HG03135 (cell line): Measurements from ENCODE around the gene ENTPD2.
"Not testable (repeated sequence)": the region's sequence is repeated elsewhere in the genome, so short reads cannot be mapped to it uniquely, and the experiment has no call there.

ENCODE experiments used
- ATAC-seq: cut with Tn5 transposase; IDR thresholded peaks from one replicate; pipeline ENCODE4 v1.9.1; 2021; ENCODE audit warnings: mild to moderate bottlenecking, moderate library complexity; ENCODE audit not compliant: unreplicated experiment

ENTPD2 gene

GRCh38 chr9:137065336-137065967 lies 11.6 kb upstream of the ENTPD2 start:
- no peak for ATAC-seq

GRCh38 chr9:137064880-137065164 lies 11.0 kb upstream of the ENTPD2 start:
- ATAC-seq, result no peak

GRCh38 chr9:137064027-137064879 lies 10.4 kb upstream of the ENTPD2 start:
- ATAC-seq, result no peak

- no peak for ATAC-seq
Observed at GRCh38 chr9:137063311-137064026, 9.6 kb upstream of the ENTPD2 start.

GRCh38 chr9:137062798-137063197 lies 8.9 kb upstream of the ENTPD2 start:
- not testable (repeated sequence) for ATAC-seq

GRCh38 chr9:137062384-137062783 lies 8.5 kb upstream of the ENTPD2 start:
- ATAC-seq, result no peak

GRCh38 chr9:137058521-137059234 lies 4.8 kb upstream of the ENTPD2 start:
- ATAC-seq, result no peak

- no peak for ATAC-seq
Observed at GRCh38 chr9:137057545-137057944, 3.7 kb upstream of the ENTPD2 start.

- no peak for ATAC-seq
Observed at GRCh38 chr9:137056739-137057415, 3.0 kb upstream of the ENTPD2 start.

GRCh38 chr9:137055385-137056364 lies 1.8 kb upstream of the ENTPD2 start:
- no peak for ATAC-seq

GRCh38 chr9:137054932-137055384 lies 1.1 kb upstream of the ENTPD2 start:
- no peak for ATAC-seq

GRCh38 chr9:137052998-137053943 lies 590 bp downstream of the ENTPD2 start:
- no peak for ATAC-seq

- no peak for ATAC-seq
Observed at GRCh38 chr9:137052293-137052692, 1.6 kb downstream of the ENTPD2 start.

GRCh38 chr9:137051145-137051724 lies 2.6 kb downstream of the ENTPD2 start:
- ATAC-seq, result no peak

- ATAC-seq, result no peak
Observed at GRCh38 chr9:137050570-137050969, 3.3 kb downstream of the ENTPD2 start.

- no peak for ATAC-seq
Observed at GRCh38 chr9:137049544-137050449, 4.1 kb downstream of the ENTPD2 start.
